GM12878 (cell line): ENCODE results near the gene RAPGEF6. TPM values are rescaled to one million over a fixed set of nuclear protein-coding genes. Genes with fewer than 3 reads are reported as not detected.
A peak's percentile ranks its signal among the peaks of the same experiment; 100 is the strongest.

Experiments used
- ASH2L ChIP-seq: fragments of 300-600, 200-600 bp; sonication (generic); IDR thresholded peaks from 2 replicates; pipeline ENCODE4 v1.6.1; 2017; ENCODE audit warnings: low read depth, mild to moderate bottlenecking, borderline replicate concordance
- CREB1 ChIP-seq: IDR thresholded peaks from 2 replicates; pipeline ENCODE4 v1.6.1; 2012; ENCODE audit warnings: low read depth, mild to moderate bottlenecking, inconsistent platforms
- DPF2 ChIP-seq: fragments of 450-650 bp; IDR thresholded peaks from 2 replicates; pipeline ENCODE4 v1.6.1; 2017; ENCODE audit warnings: mild to moderate bottlenecking
- ETV6 ChIP-seq, 2 experiments: fragments of 450-650 bp in 1 of 2; IDR thresholded peaks in 1 of 2; conservative IDR thresholded peaks in 1 of 2; 2 replicates each; pipeline ENCODE4 v1.6.1; 2014; ENCODE audit warnings: antibody characterized with exemption in 1 of 2, borderline replicate concordance in 1 of 2, low read depth in 1 of 2, mild to moderate bottlenecking in 1 of 2, moderate library complexity in 1 of 2
- GATAD2B ChIP-seq: fragments of 450-650 bp; conservative IDR thresholded peaks from 2 replicates; pipeline ENCODE4 v1.6.1; 2017; ENCODE audit warnings: low read depth, mild to moderate bottlenecking, moderate library complexity
- MEF2A ChIP-seq: IDR thresholded peaks from 2 replicates; pipeline ENCODE4 v1.6.1; 2011; ENCODE audit warnings: low read depth, mild to moderate bottlenecking, low read length, moderate library complexity; ENCODE audit not compliant: insufficient read depth
- MTA3 ChIP-seq: IDR thresholded peaks from 2 replicates; pipeline ENCODE4 v1.6.1; 2012; ENCODE audit warnings: low read length, inconsistent platforms, borderline replicate concordance
- RB1 ChIP-seq: fragments of 450-650 bp; formaldehyde crosslinking; IDR thresholded peaks from 2 replicates; pipeline ENCODE4 v1.6.1; 2017; ENCODE audit warnings: mild to moderate bottlenecking, borderline replicate concordance
- ZSCAN29 ChIP-seq: fragments of 450-650 bp; IDR thresholded peaks from 2 replicates; pipeline ENCODE4 v1.6.1; 2017; ENCODE audit warnings: mild to moderate bottlenecking, moderate library complexity
- polyA plus RNA-seq, 11 experiments: library from polyadenylated mRNA; depleted of rRNA in 4 of 11; unstranded in 6 of 11; stranded (reverse) in 5 of 11; fragments of >200 nt; fragmentation: Nextera tagmentation in 4 of 11; fragmentation: Illumina TruSeq in 1 of 11; extraction: Ambion mirVana in 4 of 11; extraction: Trizol in 1 of 11; gene quantifications; 1 replicate in 1 of 11; 2 replicates in 10 of 11; pipeline versions ENCODE4 v1.2.1 to v1.2.3, GENCODE V29; 2011 to 2016; ENCODE audit warnings: inconsistent platforms in 2 of 11, missing spikeins in 2 of 11, low read depth in 1 of 11
- total RNA-seq, 4 experiments: library from RNA; depleted of rRNA in 3 of 4; stranded (reverse); fragments of >200 nt in 3 of 4; fragmentation: Illumina TruSeq in 1 of 4; extraction: Trizol in 1 of 4; gene quantifications; 2 replicates each; pipeline versions ENCODE4 v1.2.1 to v1.2.3, GENCODE V29; 2013 to 2021
- TF ChIP-seq, protein P1 (sequence below): fragments of 450-650 bp; IDR thresholded peaks from 2 replicates; pipeline ENCODE4 v1.6.1; 2017; ENCODE audit warnings: mild to moderate bottlenecking, moderate library complexity
- TF ChIP-seq, protein P2 (sequence below): fragments of 450-650 bp; IDR thresholded peaks from 2 replicates; pipeline ENCODE4 v1.6.1; 2018; ENCODE audit warnings: mild to moderate bottlenecking, low read depth, moderate library complexity; ENCODE audit not compliant: partially characterized antibody
- TF ChIP-seq, protein P3 (sequence below): fragments of 450-650 bp; IDR thresholded peaks from 2 replicates; pipeline ENCODE4 v1.6.1; 2018; ENCODE audit warnings: borderline replicate concordance, mild to moderate bottlenecking; ENCODE audit not compliant: partially characterized antibody
- TF ChIP-seq, protein P4 (sequence below): fragments of 150-350 bp; IDR thresholded peaks from 2 replicates; pipeline ENCODE4 v1.6.1; 2014; ENCODE audit warnings: mild to moderate bottlenecking, low read depth, low read length
- TF ChIP-seq, protein P5 (sequence below): fragments of 450-650 bp; IDR thresholded peaks from 2 replicates; pipeline ENCODE4 v1.6.1; 2016; ENCODE audit warnings: mild to moderate bottlenecking
- TF ChIP-seq, protein P6 (sequence below): fragments of 450-650 bp; IDR thresholded peaks from 2 replicates; pipeline ENCODE4 v1.6.1; 2017; ENCODE audit warnings: low read depth, mild to moderate bottlenecking, moderate library complexity

The RAPGEF6 gene
- total and polyA plus RNA-seq, 10 of the 15 experiments (the other 5 are each of a cell fraction or from before 2014, with no cell fraction given) = 2.9 to 24.0 (median 14.2) TPM

DNA sequence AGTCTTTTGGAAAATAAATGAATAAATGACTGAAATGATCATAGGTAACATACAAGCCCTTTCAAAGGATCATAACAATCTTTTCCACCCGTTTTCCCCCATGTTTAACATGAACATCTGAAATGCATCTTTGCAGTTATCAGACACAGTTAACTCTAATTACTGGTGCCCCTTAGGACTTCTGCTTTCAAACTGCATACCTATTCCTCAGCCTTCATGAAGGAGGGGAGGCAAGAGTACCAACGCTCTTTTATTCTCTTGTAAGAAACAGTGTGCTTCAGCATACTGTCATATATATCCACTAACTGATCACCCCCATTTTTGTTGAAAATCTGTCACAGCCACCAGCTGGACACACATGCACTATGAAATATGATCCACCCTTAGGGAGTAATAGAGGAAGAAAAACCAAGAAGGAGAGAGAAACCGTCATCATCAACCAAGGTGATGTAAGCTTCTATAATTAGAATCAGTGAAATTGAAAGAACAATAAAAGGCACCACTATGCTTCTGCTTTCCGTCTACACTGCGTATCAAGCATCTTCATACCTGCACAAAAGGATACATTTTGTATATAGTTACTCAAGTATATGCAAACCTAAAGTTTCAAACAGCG, 98.7 kb downstream of the RAPGEF6 start (continued):
- TF ChIP-seq, protein P1, sequence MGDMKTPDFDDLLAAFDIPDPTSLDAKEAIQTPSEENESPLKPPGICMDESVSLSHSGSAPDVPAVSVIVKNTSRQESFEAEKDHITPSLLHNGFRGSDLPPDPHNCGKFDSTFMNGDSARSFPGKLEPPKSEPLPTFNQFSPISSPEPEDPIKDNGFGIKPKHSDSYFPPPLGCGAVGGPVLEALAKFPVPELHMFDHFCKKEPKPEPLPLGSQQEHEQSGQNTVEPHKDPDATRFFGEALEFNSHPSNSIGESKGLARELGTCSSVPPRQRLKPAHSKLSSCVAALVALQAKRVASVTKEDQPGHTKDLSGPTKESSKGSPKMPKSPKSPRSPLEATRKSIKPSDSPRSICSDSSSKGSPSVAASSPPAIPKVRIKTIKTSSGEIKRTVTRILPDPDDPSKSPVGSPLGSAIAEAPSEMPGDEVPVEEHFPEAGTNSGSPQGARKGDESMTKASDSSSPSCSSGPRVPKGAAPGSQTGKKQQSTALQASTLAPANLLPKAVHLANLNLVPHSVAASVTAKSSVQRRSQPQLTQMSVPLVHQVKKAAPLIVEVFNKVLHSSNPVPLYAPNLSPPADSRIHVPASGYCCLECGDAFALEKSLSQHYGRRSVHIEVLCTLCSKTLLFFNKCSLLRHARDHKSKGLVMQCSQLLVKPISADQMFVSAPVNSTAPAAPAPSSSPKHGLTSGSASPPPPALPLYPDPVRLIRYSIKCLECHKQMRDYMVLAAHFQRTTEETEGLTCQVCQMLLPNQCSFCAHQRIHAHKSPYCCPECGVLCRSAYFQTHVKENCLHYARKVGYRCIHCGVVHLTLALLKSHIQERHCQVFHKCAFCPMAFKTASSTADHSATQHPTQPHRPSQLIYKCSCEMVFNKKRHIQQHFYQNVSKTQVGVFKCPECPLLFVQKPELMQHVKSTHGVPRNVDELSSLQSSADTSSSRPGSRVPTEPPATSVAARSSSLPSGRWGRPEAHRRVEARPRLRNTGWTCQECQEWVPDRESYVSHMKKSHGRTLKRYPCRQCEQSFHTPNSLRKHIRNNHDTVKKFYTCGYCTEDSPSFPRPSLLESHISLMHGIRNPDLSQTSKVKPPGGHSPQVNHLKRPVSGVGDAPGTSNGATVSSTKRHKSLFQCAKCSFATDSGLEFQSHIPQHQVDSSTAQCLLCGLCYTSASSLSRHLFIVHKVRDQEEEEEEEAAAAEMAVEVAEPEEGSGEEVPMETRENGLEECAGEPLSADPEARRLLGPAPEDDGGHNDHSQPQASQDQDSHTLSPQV = no peak
- peak; percentile 97 for TF ChIP-seq MEF2A
- no peak for TF ChIP-seq RB1
- TF ChIP-seq ETV6 (conservative IDR thresholded peaks at IDR 0.05 in 1 of 2, IDR thresholded peaks at IDR 0.05 in 1 of 2; ENCODE audit: borderline replicate concordance in 1 of 2, low read depth in 1 of 2) = no peak
- peak; percentile 94 for TF ChIP-seq ZSCAN29
- no peak for TF ChIP-seq MTA3
- TF ChIP-seq, protein P2, sequence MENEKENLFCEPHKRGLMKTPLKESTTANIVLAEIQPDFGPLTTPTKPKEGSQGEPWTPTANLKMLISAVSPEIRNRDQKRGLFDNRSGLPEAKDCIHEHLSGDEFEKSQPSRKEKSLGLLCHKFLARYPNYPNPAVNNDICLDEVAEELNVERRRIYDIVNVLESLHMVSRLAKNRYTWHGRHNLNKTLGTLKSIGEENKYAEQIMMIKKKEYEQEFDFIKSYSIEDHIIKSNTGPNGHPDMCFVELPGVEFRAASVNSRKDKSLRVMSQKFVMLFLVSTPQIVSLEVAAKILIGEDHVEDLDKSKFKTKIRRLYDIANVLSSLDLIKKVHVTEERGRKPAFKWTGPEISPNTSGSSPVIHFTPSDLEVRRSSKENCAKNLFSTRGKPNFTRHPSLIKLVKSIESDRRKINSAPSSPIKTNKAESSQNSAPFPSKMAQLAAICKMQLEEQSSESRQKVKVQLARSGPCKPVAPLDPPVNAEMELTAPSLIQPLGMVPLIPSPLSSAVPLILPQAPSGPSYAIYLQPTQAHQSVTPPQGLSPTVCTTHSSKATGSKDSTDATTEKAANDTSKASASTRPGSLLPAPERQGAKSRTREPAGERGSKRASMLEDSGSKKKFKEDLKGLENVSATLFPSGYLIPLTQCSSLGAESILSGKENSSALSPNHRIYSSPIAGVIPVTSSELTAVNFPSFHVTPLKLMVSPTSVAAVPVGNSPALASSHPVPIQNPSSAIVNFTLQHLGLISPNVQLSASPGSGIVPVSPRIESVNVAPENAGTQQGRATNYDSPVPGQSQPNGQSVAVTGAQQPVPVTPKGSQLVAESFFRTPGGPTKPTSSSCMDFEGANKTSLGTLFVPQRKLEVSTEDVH = no peak
- TF ChIP-seq, protein P3, sequence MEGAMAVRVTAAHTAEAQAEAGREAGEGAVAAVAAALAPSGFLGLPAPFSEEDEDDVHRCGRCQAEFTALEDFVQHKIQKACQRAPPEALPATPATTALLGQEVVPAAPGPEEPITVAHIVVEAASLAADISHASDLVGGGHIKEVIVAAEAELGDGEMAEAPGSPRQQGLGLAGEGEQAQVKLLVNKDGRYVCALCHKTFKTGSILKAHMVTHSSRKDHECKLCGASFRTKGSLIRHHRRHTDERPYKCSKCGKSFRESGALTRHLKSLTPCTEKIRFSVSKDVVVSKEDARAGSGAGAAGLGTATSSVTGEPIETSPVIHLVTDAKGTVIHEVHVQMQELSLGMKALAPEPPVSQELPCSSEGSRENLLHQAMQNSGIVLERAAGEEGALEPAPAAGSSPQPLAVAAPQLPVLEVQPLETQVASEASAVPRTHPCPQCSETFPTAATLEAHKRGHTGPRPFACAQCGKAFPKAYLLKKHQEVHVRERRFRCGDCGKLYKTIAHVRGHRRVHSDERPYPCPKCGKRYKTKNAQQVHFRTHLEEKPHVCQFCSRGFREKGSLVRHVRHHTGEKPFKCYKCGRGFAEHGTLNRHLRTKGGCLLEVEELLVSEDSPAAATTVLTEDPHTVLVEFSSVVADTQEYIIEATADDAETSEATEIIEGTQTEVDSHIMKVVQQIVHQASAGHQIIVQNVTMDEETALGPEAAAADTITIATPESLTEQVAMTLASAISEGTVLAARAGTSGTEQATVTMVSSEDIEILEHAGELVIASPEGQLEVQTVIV = no peak
- peak; percentile 67 for TF ChIP-seq DPF2
- no peak for TF ChIP-seq GATAD2B
- TF ChIP-seq CREB1 = peak; percentile 87
- no peak for TF ChIP-seq ASH2L
- TF ChIP-seq, protein P4, sequence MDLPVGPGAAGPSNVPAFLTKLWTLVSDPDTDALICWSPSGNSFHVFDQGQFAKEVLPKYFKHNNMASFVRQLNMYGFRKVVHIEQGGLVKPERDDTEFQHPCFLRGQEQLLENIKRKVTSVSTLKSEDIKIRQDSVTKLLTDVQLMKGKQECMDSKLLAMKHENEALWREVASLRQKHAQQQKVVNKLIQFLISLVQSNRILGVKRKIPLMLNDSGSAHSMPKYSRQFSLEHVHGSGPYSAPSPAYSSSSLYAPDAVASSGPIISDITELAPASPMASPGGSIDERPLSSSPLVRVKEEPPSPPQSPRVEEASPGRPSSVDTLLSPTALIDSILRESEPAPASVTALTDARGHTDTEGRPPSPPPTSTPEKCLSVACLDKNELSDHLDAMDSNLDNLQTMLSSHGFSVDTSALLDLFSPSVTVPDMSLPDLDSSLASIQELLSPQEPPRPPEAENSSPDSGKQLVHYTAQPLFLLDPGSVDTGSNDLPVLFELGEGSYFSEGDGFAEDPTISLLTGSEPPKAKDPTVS = no peak
- TF ChIP-seq, protein P5, sequence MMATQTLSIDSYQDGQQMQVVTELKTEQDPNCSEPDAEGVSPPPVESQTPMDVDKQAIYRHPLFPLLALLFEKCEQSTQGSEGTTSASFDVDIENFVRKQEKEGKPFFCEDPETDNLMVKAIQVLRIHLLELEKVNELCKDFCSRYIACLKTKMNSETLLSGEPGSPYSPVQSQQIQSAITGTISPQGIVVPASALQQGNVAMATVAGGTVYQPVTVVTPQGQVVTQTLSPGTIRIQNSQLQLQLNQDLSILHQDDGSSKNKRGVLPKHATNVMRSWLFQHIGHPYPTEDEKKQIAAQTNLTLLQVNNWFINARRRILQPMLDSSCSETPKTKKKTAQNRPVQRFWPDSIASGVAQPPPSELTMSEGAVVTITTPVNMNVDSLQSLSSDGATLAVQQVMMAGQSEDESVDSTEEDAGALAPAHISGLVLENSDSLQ = peak; percentile 55; the same call in 1 of the 2 replicates
- TF ChIP-seq, protein P6, sequence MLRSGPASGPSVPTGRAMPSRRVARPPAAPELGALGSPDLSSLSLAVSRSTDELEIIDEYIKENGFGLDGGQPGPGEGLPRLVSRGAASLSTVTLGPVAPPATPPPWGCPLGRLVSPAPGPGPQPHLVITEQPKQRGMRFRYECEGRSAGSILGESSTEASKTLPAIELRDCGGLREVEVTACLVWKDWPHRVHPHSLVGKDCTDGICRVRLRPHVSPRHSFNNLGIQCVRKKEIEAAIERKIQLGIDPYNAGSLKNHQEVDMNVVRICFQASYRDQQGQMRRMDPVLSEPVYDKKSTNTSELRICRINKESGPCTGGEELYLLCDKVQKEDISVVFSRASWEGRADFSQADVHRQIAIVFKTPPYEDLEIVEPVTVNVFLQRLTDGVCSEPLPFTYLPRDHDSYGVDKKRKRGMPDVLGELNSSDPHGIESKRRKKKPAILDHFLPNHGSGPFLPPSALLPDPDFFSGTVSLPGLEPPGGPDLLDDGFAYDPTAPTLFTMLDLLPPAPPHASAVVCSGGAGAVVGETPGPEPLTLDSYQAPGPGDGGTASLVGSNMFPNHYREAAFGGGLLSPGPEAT = no peak
